MM.1S (cell line): ENCODE measurements around the gene RILPL1.

Experiments used
- DNase-seq: peaks from one replicate; pipeline ENCODE4 v3.0.0-alpha.2; 2015
- H2AFZ ChIP-seq: fragments of 300-600 bp; sonication (generic); 2 replicates; pipeline ENCODE4 v1.6.0; 2016; ENCODE audit warnings: antibody characterized with exemption, low read length
- H3F3A ChIP-seq: fragments of 300-600 bp; sonication (generic); 2 replicates; pipeline ENCODE4 v1.6.1; 2016; ENCODE audit warnings: mild to moderate bottlenecking, antibody characterized with exemption, low read length, moderate library complexity, mixed read lengths; ENCODE audit not compliant: insufficient read depth
- H3K27ac ChIP-seq: fragments of 300-600 bp; sonication (generic); 2 replicates; pipeline ENCODE4 v1.5.1; 2016; ENCODE audit warnings: mild to moderate bottlenecking, low read length
- H3K27me3 ChIP-seq: fragments of 300-600 bp; sonication (generic); replicated peaks from 2 replicates; pipeline ENCODE4 v1.6.0; 2016; ENCODE audit warnings: low read length; ENCODE audit not compliant: insufficient read depth
- H3K36me3 ChIP-seq: fragments of 300-600 bp; sonication (generic); replicated peaks from 2 replicates; pipeline ENCODE4 v1.6.1; 2016; ENCODE audit warnings: mild to moderate bottlenecking, low read length, mixed read lengths; ENCODE audit not compliant: insufficient read depth
- H3K4me1 ChIP-seq: fragments of 300-600 bp; sonication (generic); 2 replicates; pipeline ENCODE4 v1.6.1; 2016; ENCODE audit warnings: low read length, mixed read lengths
- H3K4me2 ChIP-seq: fragments of 300-600 bp; sonication (generic); 2 replicates; pipeline ENCODE4 v1.6.0; 2016; ENCODE audit warnings: low read depth, low read length
- H3K4me3 ChIP-seq: fragments of 300-600 bp; sonication (generic); 2 replicates; pipeline ENCODE4 v1.5.1; 2016; ENCODE audit warnings: low read length, mixed read lengths
- H3K79me2 ChIP-seq: fragments of 300-600 bp; sonication (generic); 2 replicates; pipeline ENCODE4 v1.6.1; 2016; ENCODE audit warnings: mixed run types, low read length, mixed read lengths
- H3K9ac ChIP-seq: fragments of 300-600 bp; sonication (generic); 2 replicates; pipeline ENCODE4 v1.6.1; 2016; ENCODE audit warnings: low read length, mixed read lengths
- H3K9me2 ChIP-seq: fragments of 300-600 bp; sonication (generic); replicated peaks from 2 replicates; pipeline ENCODE4 v1.6.1; 2016; ENCODE audit warnings: mild to moderate bottlenecking, low read length, mixed read lengths; ENCODE audit not compliant: insufficient read depth
- H3K9me3 ChIP-seq: fragments of 300-600 bp; sonication (generic); replicated peaks from 2 replicates; pipeline ENCODE4 v1.6.1; 2016; ENCODE audit warnings: mild to moderate bottlenecking, low read length, mixed read lengths; ENCODE audit not compliant: insufficient read depth
- H4K20me1 ChIP-seq: fragments of 300-600 bp; sonication (generic); 2 replicates; pipeline ENCODE4 v1.6.1; 2016; ENCODE audit warnings: mild to moderate bottlenecking, low read length, moderate library complexity, mixed read lengths; ENCODE audit not compliant: insufficient read depth
- CTCF ChIP-seq: fragments of 300-600 bp; sonication (generic); IDR thresholded peaks from 2 replicates; pipeline ENCODE4 v1.5.1; 2016; ENCODE audit warnings: antibody characterized with exemption, low read length, mixed read lengths
- EZH2 ChIP-seq: fragments of 300-600 bp; sonication (generic); optimal IDR thresholded peaks from 2 replicates; pipeline ENCODE3; 2017; ENCODE audit warnings: low read depth, mild to moderate bottlenecking, antibody characterized with exemption, low read length, mixed read lengths
- EZH2phosphoT487 ChIP-seq: fragments of 300-600 bp; sonication (generic); IDR thresholded peaks from 2 replicates; pipeline ENCODE4 v1.6.1; 2018; ENCODE audit warnings: antibody characterized with exemption, low read length

Gene RILPL1

GRCh38 chr12:123576611-123577010 lies 43.1 kb upstream of the RILPL1 start:
- no peaks in the 10 kb centered on the region for H3K79me2 ChIP-seq
- H3K4me2 ChIP-seq = no peak overlapping the region
- no peaks in the 10 kb centered on the region for H3K4me1 ChIP-seq
- TF ChIP-seq CTCF (no peak), EZH2 (no peak), EZH2phosphoT487 (no peak)
- no peak overlapping the region for H2AFZ ChIP-seq
- H3K36me3 ChIP-seq = no peaks in the 10 kb centered on the region
- no peak overlapping the region for H3K4me3 ChIP-seq
- no peak overlapping the region for H3K9ac ChIP-seq
- no peaks in the 10 kb centered on the region for H4K20me1 ChIP-seq
- no peak overlapping the region for H3K27ac ChIP-seq
- no peaks in the 10 kb centered on the region for H3K9me3 ChIP-seq
- no peak for DNase-seq
- no peaks in the 10 kb centered on the region for H3F3A ChIP-seq
- H3K9me2 ChIP-seq = no peaks in the 10 kb centered on the region
- no peaks in the 10 kb centered on the region for H3K27me3 ChIP-seq

GRCh38 chr12:123573870-123574269 lies 40.4 kb upstream of the RILPL1 start:
- no peak overlapping the region for H3K4me2 ChIP-seq
- no peaks in the 10 kb centered on the region for H3K9me2 ChIP-seq
- no peak overlapping the region for H2AFZ ChIP-seq

GRCh38 chr12:123572391-123572790 lies 38.9 kb upstream of the RILPL1 start:
- Histone ChIP-seq H3K9ac (no peak overlapping the region), H3K36me3 (no peaks in the 10 kb centered on the region), H3K4me1 (no peaks in the 10 kb centered on the region), H3F3A (no peaks in the 10 kb centered on the region), H3K9me3 (no peaks in the 10 kb centered on the region), H3K27ac (no peak overlapping the region), H3K9me2 (no peaks in the 10 kb centered on the region), H3K27me3 (no peaks in the 10 kb centered on the region), H3K4me3 (no peak overlapping the region), H3K4me2 (no peak overlapping the region), H2AFZ (no peak overlapping the region), H3K79me2 (no peaks in the 10 kb centered on the region), H4K20me1 (no peaks in the 10 kb centered on the region)
- DNase-seq = no peak
- TF ChIP-seq EZH2phosphoT487 (no peak), CTCF (no peak)

More at GRCh38 chr12:123573870-123574269, 40.4 kb upstream of the RILPL1 start:
- TF ChIP-seq EZH2phosphoT487 (no peak), CTCF (no peak), EZH2 (no peak)
- no peak for DNase-seq
- no peaks in the 10 kb centered on the region for H3K9me3 ChIP-seq
- H3K36me3 ChIP-seq = no peaks in the 10 kb centered on the region
- no peak overlapping the region for H3K9ac ChIP-seq
- no peaks in the 10 kb centered on the region for H3F3A ChIP-seq
- H4K20me1 ChIP-seq = no peaks in the 10 kb centered on the region
- no peak overlapping the region for H3K4me3 ChIP-seq
- H3K4me1 ChIP-seq = no peaks in the 10 kb centered on the region
- no peaks in the 10 kb centered on the region for H3K79me2 ChIP-seq
- H3K27ac ChIP-seq = no peak overlapping the region
- H3K27me3 ChIP-seq = no peaks in the 10 kb centered on the region

DNA sequence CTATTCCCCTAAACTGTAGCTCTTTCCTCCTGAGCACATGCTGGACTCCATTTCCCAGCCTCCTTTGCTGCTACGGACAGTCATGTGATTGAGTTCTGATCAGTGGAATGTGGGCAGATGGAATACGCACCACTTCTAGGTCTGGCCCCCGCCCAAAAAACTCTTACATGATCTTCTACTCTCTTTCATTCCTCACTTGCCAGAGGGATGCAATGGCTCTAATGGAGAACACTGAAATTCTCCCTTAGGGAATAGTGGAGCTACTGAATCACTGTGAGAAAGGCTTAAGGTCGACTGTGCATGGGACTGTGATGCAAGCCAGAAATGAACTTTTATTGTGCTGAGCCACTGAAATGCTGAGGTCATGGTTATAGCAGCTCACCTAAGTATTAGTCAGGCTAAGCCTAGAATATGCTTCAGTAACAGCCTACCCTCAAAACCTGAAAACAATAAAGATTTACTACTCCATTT lies 37.9 kb upstream of the RILPL1 start:
- Histone ChIP-seq H3K9ac (no peak overlapping the region), H3K36me3 (no peaks in the 10 kb centered on the region), H4K20me1 (no peaks in the 10 kb centered on the region), H2AFZ (no peak overlapping the region), H3K9me2 (no peaks in the 10 kb centered on the region), H3K9me3 (no peaks in the 10 kb centered on the region), H3K27ac (no peak overlapping the region), H3K79me2 (no peaks in the 10 kb centered on the region), H3K4me3 (no peak overlapping the region), H3F3A (no peaks in the 10 kb centered on the region), H3K27me3 (no peaks in the 10 kb centered on the region), H3K4me1 (no peaks in the 10 kb centered on the region), H3K4me2 (no peak overlapping the region)
- no peak for DNase-seq
- no peak for TF ChIP-seq EZH2phosphoT487
- no peak for TF ChIP-seq EZH2
- no peak for TF ChIP-seq CTCF
